ENCODE results near the gene MIPOL1.

DNA sequence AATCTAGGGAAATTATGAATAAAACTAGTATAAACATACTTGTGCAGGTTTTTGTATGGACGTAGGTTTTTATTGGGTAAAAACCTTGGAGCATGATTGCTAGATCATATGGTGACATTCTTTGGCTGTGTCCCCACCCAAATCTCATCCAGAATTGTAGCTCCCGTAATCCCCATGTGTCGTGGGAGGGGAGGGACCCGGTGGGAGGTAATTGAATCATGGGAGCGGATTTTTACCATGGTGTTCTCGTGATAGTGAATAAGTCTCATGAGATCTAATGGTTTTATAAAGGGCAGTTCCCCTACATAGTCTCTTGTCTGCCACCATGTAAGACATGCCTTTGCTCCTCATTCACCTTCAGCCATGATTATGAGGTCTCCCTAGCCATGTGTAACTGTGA lies 276.5 kb downstream of the MIPOL1 start:
- TF ChIP-seq CTCF (IDR thresholded peaks at IDR 0.05) (no peak), EZH2 (IDR thresholded peaks at IDR 0.05) (no peak)
